Activated CD8-positive, alpha-beta memory T cell treated with anti-CD3 and anti-CD28 coated beads for 36 hours (primary cell): ENCODE results near the gene CFAP90. TPM values are rescaled to one million over a fixed set of nuclear protein-coding genes. Genes with fewer than 3 reads are reported as not detected.

Source experiments
- CTCF ChIA-PET: fragments of 350-600 bp; sonication (Branson Sonifier 250); formaldehyde crosslinking; loops from one replicate; lab custom pipeline; 2021; ENCODE audit warnings: antibody characterized with exemption; lab: Charles Lee
- POLR2A ChIA-PET: fragments of 350-600 bp; sonication (Branson Sonifier 250); formaldehyde crosslinking; loops from one replicate; lab custom pipeline; 2021; ENCODE audit warnings: antibody characterized with exemption; lab: Charles Lee
- total RNA-seq, 2 experiments: library from RNA; stranded (reverse); gene quantifications; one replicate each; pipeline ENCODE4 v1.2.3, GENCODE V29; 2021

Gene CFAP90
- total RNA-seq, 2 experiments from 2014 or later: not detected

DNA sequence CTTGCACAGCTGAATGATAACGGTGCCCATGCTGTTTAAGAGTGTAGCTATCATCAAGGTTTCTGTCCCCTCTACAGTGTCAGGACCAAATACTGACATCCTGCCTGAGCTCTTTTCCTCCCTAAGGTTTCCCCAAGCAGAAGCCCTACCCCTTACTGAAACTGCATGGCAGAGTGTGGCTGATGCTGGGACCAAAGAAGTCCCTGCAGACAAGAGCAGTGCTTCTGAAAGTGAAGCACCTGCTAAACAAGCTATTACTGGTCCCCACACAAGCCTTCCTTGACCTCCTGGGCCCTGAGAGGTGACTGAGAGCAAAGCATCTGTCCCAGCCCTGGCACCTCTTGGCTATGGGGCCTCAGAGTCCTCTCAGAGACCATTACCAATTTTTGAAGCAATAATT, 56.1 kb downstream of the CFAP90 start:
- POLR2A ChIA-PET: no interaction called here
- CTCF ChIA-PET: no interaction called here

DNA sequence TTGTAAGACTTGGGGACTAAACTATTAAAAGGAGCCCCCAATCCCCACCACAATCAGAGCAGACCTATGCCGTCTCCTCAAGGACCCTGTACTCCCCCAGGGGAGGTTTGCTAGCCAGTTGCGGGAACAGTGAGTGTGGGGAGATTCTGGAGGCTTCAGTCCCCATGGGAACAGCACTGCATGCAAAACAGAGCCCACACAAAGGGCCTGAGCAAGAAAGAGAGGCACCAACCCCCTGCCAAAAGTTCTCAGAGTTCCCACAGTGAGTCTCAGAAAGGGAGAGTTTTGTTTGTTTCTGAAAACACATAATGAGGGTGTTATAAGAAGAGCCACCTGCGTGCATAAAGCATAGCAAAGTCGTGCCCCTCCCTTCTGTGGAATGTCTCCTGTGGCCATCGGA, 56.6 kb downstream of the CFAP90 start:
- ChIA-PET POLR2A (no interaction called here), CTCF (no interaction called here)

DNA sequence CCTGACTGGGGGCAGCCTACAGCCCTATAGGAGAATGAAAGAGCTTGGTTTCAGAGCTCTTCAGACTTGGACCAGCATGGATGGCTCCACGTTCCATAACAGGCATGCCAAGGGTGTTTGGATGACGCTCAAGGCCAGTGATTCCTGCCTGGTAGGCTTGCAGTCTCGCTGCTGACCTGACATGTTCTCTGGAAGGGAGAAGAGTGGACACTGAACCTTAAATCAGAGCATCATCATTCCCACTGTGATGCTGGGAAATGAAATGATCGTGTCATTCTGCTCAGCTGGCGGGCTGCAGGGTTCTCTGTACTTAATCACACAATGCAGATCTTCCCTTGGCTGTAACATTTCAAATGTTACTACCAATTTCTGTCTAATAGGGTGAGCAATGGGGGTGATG, 57.0 kb downstream of the CFAP90 start:
- ChIA-PET POLR2A (no interaction called here), CTCF (no interaction called here)

DNA sequence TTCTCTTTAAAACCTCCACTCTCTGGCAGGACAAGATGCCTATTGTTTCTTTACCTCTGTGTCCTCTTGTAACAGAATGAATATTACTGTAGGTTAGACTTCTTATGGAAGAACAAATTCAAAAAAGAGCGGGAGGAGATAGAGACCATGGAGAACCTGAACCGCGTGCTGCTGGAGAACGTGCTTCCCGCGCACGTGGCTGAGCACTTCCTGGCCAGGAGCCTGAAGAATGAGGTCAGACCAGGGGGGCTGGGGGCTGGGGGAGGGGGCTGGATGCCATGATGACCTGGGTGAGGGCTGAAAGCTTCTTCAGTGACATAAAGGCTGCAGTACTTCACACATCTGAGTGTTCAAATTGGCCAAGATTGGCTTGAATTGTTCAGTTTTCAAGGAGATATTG, 61.4 kb downstream of the CFAP90 start:
- ChIA-PET CTCF (no interaction called here), POLR2A (no interaction called here)

DNA sequence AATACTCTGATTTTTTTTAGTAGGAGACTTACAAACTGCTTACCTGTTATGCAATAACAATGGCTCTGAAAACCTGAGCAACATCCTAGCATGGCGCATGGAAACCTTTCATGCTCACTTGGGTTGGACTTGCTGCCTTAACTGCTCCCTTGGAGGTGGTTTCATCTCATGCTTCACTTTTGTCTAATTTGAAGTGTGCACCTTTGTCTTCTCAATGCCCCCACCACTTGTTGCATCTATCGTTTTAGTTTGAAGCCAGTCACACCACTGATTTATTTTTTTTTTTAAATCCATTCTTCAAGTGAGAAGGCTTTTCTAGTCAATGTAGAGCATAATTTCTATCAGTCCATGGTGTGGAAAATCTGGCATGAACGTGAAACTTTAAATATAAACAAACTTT, 63.2 kb downstream of the CFAP90 start:
- ChIA-PET POLR2A (no interaction called here), CTCF (no interaction called here)

DNA sequence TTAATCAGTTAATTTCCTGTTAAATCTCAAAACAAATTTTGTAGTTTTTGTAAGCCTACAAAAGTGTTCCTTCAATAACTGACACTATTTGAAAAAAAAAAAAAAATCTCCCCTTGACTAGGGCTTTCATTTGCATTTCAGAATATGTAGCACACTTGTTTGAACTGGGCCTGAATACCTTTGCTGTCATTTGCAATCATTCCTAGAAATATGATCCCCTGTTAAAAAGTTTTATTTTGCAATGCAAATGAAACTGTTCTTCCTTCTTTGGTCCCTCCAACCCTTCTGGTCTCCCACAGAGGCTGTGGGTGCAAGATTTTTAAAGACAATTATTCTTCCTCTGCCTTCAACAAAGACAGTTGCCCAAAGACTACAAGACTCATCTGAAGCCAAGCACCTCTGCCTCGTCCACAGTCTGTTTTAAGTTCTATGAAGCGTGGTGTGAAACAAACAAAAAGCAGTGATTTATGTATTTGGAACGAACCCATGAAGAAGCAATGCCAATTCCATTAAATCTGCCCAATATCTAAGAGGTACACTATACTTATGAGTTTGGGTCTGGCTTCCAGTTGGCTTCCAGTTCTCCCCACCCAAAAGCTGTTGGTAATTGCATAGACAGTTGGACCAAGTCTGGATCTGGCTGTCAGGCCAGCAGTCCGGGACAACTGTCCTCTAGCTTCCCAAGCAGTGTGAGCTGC, 66.1 kb downstream of the CFAP90 start:
- CTCF ChIA-PET: no interaction called here
- POLR2A ChIA-PET: no interaction called here

DNA sequence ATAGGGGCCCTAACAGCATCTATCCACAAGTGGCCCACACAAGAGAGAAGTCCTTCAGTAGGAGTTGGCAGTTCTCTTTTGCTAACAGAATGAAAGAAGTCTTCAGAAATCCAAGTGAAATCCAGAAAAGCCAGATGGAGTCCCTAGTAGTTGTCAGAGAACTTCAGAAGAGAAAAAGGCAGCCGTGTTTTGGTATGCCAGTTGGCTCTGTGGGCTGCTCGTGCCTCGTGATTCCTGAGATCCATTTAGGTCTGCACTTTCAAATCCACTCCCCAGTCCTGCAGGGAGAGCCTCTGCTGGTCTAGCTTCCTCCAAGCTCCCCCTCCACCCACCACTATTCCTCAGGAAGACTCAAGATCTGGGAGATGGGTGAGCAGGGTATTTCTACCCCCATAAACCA, 69.0 kb downstream of the CFAP90 start:
- POLR2A ChIA-PET: no interaction called here

More for the DNA sequence above, 69.0 kb downstream of the CFAP90 start:
- CTCF ChIA-PET: no interaction called here

Other genes starting within 250 kb of the CFAP90 start
- 10 to 100 TPM; 19.2 to 20.3 TPM for gene FASTKD3, start 17.9 kb upstream of the CFAP90 start, total RNA-seq
- gene MTRR, start 18.0 kb upstream of the CFAP90 start, total RNA-seq: 10 to 100 TPM; 52.9 to 55.0 TPM